NB4 (cell line): Measurements from ENCODE around the gene ABCA8.

ENCODE experiments used
- MAX ChIP-seq: IDR thresholded peaks from 2 replicates; pipeline ENCODE4 v1.6.1; 2011; ENCODE audit warnings: low read depth, low read length
- POLR2A ChIP-seq: IDR thresholded peaks from 2 replicates; pipeline ENCODE4 v1.6.1; 2011; ENCODE audit warnings: mild to moderate bottlenecking; ENCODE audit not compliant: insufficient read length; ENCODE audit errors: extremely low read depth
- TF ChIP-seq, protein P1 (sequence below): IDR thresholded peaks from one replicate; pipeline ENCODE4 v1.5.1; 2012; ENCODE audit warnings: low read depth, low read length

DNA sequence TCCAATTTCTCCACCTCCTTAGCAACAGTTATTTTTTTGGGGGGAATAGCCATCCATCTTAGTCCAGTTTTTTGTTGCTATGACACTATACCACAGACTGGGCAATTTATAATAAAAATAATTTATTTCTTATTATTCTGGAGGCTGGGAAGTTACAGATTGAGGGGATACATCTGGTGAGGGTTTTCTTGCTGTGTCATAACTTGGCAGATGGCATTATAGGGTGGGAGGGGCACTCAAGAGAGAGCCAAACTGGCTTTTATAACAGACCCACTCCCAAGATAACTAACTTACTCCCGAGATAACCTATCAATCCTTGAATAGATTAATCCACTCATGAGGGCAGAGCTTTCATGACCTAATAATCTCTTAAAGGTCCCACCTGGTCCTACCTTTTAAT lies 84.2 kb downstream of the ABCA8 start:
- TF ChIP-seq, protein P1, sequence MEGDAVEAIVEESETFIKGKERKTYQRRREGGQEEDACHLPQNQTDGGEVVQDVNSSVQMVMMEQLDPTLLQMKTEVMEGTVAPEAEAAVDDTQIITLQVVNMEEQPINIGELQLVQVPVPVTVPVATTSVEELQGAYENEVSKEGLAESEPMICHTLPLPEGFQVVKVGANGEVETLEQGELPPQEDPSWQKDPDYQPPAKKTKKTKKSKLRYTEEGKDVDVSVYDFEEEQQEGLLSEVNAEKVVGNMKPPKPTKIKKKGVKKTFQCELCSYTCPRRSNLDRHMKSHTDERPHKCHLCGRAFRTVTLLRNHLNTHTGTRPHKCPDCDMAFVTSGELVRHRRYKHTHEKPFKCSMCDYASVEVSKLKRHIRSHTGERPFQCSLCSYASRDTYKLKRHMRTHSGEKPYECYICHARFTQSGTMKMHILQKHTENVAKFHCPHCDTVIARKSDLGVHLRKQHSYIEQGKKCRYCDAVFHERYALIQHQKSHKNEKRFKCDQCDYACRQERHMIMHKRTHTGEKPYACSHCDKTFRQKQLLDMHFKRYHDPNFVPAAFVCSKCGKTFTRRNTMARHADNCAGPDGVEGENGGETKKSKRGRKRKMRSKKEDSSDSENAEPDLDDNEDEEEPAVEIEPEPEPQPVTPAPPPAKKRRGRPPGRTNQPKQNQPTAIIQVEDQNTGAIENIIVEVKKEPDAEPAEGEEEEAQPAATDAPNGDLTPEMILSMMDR = no peak
- TF ChIP-seq POLR2A (no peak), MAX (no peak)
